NCI-H460 (cell line): ENCODE measurements around the gene CELF6. TPM values are rescaled to one million over a fixed set of nuclear protein-coding genes. Genes with fewer than 3 reads are reported as not detected.

Experiments
- DNase-seq: peaks from one replicate; pipeline ENCODE4 v3.0.0-alpha.2; 2016; ENCODE audit warnings: low read depth; ENCODE audit errors: extremely low read depth
- polyA plus RNA-seq: library from polyadenylated mRNA; depleted of rRNA; stranded (reverse); fragments of >200 nt; gene quantifications from 2 replicates; pipeline ENCODE4 v1.2.3, GENCODE V29; 2014; cell fraction: nucleus; rRNA removed
- total RNA-seq: library from RNA; depleted of rRNA; stranded (reverse); fragments of >200 nt; shearing (Covaris generic); gene quantifications from 2 replicates; pipeline ENCODE4 v1.2.3, GENCODE V29; 2014; rRNA removed

CELF6 gene
- 0.10 and 0.32 TPM in 2 replicates for total RNA-seq
- 1.3 TPM in 1 of 2 replicates, not detected in the other for polyA plus RNA-seq

DNA sequence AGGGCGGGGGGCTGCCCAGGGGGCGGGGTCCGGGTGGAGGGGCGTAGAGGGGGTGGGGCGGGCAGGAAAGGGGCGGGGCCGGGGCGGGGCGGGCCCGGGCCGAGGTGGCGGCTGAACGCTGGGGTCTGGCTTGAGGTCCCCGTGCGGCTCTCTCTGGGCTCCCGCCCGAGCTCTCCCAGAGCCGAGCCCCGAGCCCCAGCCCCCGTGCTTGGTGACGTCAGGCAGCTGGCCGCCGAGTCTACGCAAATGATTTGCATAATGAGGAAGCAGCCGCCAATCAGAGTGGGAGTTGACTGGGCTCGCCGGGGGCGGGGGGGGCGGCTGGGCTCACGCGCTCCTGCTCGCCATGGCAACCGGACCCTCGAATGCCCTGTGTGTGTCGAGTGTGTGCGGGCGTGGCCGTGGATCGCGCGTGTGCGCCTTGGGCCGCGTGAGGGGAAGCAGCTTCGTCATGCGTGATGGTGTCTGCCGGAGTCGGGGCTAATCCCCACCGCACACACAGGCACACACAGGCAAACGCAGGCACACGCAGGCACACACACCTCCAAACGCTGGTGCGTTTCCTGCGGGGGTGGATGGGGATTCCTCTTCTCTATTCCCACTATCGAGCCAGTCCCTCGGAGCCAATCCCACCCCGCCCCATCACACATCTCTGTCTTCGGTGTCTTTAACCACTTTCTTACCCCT lies at the start of gene CELF6:
TSS of gene CELF6 (minus strand) at position 173 of the 687 bp plus-strand sequence. CDS start 283 bp downstream, outside the sequence.
- DNase-seq: peak; percentile 47

DNA sequence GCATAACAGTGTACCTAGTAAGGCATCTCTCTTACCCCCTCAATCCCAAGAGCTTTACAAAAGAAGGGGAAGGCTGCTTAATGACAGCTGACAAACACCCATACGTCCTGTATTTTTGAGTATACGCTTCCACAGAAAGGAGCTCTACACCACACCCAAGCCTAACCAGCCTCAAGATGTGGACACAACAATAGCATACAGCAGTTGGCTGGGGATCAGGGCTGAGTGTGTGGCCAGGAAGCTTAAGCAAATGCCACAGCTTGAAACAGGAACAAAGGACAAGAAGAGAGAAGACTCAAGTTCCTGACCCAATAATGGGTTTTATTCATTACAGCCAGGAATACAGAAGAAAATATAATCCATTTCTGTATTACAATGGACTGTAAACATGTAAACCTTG lies 48.9 kb upstream of the CELF6 start:
- no peak for DNase-seq

DNA sequence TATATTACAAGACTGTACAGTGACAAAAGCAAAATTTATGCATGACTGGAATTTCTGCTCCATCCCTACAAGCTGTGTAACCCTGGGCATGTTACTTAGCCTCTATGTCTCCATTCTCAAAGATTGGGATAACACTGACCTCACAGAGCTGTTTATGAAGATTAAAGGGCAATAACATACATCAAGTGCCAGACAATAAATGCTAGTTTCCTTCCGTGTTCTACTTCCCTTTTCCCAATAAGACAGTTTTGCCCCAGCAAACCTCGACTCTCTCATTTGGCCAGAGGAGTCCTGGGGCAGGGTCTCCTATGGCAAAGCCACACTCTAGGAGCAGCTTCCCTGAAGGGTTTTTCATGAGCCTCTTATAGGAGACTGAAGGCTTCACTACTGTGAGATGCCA lies 48.4 kb upstream of the CELF6 start:
- no peak for DNase-seq

DNA sequence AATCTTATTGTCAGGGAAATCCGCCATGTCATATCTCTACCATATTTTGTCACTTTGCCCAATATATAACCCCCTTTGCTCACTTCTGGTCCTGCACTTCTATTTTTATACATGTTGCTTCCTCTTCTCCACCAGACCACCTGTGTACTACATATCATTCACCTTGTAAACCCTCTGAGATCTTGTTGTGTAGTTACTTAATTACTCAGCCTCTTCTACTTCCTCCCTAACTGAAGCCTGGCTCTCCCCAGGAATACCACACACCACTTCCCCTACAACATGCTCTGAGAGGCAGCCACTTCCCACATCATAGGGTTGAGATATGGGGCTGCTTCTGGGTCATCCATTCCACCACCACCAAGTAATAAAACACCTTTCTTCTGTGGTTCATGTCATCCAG lies 45.9 kb upstream of the CELF6 start:
- no peak for DNase-seq

DNA sequence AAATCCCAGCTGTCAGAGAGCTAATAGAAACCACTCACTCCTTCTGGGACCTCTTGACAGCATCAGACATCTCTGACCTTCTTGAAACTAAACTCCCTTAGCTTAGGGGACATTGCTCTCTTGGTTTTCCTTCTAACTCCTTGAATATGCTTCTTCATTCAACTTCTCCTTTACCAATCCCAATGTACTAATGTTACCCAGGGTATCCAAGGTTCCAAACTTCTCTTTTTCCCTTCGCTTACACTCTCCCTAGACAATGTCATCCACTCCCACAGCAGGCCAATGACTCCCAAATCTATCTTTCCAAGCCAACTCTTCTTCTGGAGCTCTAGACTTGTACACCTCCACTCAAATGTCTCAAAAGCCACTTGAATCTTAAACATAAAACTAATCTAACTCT lies 41.2 kb upstream of the CELF6 start:
- DNase-seq: no peak

DNA sequence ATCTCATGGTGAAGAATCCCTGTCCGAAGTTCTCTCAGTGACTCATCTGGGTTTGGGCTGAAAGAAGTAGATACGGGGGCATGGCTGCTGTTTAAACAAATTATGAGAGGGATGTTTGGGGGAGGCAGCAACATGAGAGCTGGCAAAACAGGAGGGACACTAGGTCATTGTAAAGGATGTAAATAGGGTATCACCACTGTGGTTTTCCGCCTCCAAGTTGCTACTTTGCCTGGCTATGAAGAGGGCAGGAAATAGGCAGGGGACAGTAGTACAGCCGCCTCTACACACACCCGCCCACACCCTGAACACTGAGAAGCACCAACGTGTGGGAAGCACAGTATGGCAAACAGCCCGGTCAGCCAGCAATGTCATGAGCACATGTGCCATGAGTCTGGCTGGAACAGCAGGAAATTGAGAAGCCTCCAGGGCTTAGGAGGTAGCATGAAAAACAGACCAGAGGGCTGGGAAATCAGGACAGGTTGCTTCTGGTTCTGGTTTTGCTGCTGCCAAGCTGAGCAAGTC lies 38.8 kb upstream of the CELF6 start:
- DNase-seq: no peak

DNA sequence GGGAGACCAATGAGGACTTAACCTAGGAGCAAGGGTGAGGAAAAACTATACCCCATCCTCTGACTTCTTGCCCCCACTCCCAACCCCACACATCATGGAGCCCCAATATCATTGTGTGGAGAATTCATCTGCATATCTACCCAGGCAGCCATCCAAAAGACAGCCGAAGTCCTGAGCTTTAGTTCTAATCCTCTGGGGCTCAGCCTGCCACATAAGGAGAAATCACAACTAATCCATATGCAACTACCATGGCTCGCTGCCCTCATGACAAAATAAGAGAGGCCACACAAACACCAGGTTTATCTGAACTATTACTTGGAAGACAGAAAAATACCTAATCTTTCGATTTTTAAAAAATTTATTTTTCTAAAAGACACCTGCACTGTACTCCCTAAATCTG lies 38.2 kb upstream of the CELF6 start:
- DNase-seq: no peak

DNA sequence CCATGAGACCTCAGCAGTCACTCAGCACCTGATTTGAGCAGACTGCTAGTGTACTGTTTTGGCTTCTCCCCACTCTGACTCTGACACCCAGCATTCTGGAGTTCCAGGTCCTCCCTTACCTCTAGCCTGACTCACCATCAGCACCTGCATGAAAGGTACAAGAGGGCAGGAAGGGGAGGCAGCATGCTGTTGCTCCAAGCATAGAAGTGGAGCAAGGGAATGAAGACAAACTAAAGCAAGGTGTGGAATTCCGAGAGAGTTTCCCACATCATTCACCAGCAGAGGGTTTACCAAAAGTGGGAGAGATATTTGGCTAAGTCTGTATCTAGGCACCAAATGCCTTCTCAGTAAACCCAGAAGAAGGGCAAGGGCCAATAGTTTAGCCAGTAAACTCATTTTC lies 34.5 kb upstream of the CELF6 start:
- DNase-seq: no peak

DNA sequence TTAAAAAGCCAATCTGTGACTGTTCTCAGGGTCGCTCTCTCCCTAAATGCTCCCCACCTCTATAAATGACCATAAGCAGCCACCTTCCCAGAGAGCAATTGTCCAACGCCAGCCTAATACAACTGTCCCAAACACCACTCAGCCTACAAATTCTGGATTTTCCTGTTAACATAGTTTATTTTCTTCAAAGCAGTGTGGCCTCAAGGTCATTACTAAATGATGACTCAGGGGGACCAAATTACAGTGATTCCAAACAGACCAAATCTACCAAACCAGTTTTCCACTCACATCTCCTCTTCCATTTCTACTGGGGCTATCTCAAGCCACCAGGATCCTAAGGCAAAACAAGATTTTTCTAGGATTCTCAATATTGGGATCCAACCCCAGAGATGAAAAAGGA lies 33.3 kb upstream of the CELF6 start:
- no peak for DNase-seq

DNA sequence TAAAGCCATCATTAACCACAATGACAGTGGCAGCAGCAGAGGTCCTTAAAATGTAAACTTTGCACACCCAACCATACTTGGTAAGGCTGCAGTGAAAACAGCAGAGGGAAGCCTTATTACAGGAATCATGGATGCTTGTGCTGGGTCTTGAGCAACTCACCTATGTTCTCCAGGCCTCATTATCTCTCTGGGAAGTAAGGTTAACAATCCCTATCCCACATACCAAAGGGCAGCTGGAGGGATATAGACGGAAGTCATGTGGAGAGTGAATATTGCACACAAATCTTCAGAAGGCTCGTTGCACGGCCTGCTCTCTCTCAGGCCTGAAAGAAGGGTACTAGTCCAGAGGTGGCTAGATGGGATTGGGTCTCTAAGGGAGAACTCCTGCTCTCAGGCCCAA lies 25.8 kb upstream of the CELF6 start:
- DNase-seq: no peak

DNA sequence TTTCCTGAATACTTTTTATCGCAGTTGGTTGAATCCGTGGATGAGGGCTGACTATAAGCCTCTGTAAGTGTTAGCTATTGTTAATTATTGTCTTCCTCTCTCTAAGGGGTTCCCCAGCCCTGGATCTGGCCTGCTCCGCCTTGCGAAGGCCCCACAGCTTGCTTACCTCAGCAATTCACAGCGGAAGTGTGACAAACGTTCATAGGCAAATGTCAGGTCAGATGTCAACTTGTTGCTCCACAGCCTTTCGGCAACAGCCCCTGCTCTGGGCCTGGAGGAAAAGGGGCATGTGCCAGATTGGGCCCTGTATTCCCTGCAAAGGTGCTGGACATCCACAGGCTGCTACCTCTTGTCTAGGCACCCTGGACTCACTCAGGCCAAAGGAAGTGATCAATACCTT lies 25.3 kb upstream of the CELF6 start:
- no peak for DNase-seq

DNA sequence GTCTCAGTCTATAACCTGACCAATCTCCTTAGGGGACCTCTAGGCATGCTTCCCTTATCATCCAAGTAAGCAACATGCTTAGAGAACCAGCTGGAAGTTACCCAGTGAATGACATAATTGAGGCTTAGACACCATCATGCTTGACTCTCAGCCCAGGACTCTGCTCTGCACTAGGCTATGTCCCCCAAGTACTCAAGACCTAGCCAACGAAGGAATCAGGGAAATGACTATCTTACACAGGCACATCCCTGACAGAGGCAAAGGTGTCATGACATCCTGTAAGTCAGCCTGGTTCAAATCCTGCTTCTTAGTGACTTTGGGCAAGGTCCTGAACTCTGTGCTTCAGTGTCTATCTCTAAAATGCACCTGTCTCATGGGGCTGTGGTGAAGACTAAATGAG lies 24.6 kb upstream of the CELF6 start:
- DNase-seq: no peak

DNA sequence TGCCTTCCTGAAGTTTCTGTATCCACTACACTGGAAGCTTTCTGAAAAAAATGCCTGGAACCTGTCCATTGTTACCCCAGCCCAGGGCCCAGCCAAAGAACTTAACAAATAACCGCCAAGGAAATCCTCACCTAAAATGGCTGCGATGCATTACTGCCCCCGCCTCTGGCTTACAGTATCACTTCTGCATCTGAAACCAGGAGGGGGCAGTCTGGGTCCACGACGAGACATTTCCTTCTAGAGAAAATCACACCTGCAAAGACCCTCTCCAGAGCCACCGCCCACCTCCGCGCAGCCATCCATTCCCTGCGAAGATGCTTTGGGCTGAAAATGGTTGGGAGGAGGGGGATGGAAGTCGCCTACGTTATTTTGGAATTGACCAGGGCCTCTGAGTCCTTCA lies 22.4 kb upstream of the CELF6 start:
- DNase-seq: no peak

DNA sequence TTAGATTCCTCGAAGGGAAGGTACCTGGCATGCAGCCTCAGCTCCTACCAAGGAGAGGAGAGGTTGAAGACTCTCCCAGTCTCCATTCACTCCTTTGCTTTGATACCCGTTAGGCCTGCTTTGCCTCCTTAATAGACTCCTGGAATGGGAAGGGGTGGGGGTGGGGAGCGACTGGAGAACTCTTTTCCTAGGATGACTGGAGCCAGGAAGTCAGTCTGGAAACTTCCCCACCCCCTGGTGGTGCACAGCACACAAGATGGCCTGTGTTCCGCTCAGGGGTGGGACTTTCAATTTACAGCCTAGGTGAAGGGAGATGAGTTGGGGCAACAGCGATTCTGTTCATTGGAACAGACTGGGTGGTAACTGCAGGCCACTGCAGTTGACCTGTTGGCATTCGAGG lies 21.4 kb upstream of the CELF6 start:
- DNase-seq: no peak

DNA sequence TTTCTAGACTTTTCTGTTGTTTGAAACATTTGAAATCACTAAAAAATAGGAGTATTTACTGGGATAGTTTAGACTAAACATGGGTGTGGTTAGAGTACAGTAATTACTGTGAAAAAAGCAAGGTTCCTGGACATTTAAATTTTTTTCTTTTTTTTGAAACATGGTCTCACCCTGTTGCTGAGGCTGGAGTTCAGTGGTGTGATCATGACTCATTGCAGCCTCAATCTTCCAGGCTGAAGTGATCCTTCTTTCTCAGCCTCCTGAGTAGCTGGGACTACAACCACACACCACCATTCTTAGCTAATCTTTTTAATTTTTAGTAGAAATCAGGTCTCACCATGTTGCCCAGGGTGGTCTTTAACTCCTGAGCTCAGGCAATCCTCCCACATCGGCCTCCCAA lies 20.4 kb upstream of the CELF6 start:
- no peak for DNase-seq

DNA sequence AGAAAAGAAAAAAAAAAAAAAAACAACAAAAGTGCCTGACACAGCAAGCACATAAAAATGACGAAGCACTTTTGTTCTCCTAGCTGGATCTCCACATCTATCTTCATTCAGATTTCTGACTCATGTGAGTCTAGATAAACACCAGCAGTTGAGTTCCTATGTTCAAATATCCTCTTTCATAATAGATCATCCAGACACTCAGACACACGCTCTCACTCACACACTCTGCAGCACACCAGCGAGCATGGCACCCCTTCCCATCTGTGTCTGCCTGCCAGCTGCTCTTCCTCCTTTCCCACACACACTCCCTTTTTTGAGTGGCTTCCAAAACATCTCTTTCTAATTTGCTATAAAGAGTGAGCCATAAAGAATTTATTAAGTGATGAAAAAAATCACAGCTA lies 19.8 kb upstream of the CELF6 start:
- DNase-seq: peak; percentile 39

DNA sequence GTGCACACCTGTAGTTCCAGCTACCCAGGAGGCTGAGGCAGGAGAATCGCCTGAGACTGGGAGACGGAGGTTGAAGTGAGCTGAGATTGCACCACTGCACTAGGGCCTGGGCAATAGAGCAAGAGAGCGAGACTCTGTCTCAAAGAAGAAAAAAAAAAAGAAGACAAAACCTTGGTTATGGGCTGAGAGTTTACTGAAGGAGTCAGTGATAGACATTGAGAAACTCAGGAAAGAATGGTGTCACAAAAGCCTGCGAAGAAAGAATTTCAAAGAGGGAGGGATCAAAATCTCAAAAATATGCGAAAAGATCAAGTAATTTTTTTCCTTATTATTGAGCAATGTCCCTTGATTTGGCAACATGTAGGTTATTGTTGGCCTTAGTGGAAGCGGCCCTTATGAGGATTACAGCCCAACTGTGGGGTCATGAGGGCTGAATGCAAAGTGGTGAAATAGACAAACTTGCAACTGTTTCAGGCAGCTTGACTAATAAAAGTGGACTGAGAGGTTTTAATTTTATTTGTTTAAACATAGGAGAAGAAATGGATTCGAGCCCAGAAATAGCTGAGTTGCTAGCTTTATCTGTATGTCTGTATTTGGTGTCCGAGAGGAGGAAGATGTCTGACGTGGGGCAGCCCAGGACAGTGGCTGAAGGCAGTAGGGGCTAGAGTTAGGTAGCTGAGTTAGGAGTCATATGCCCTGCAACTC lies 18.8 kb upstream of the CELF6 start:
- DNase-seq: no peak

DNA sequence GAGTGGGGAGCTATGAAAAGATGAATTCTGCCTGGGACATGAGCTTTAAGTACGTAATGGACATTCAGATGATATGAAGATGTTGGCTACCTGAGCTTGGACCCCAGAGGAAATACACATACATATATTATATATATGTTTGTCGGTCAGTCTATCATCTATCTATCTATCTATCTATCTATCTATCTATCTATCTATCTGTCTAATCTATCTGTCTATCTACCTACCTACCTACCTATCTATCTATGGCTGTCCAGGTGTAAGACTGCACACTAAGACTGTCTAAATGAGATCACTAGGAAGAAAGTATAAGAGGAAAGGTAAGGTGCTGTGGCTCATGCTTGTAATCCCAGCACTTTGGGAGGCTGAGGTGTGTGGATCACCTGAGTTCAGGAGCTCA lies 18.2 kb upstream of the CELF6 start:
- no peak for DNase-seq

DNA sequence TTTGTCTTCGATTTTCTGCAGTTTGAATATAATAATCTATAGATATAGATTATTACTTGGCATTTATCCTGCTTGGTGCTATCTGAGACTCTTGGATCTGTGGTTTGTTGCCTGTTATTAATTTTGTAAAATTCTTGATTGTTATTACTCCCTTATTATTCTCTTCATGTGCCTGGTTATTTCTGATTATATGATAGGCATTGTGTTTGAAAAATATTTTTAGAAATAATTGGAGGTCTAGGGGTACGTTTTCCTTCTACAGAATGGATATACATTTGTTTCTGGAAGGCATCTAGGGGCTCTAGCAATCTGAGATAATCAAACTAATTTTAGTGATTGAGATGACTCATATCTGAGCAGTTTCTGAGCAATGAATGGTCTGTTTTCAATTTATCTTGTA lies 14.9 kb upstream of the CELF6 start:
- no peak for DNase-seq

DNA sequence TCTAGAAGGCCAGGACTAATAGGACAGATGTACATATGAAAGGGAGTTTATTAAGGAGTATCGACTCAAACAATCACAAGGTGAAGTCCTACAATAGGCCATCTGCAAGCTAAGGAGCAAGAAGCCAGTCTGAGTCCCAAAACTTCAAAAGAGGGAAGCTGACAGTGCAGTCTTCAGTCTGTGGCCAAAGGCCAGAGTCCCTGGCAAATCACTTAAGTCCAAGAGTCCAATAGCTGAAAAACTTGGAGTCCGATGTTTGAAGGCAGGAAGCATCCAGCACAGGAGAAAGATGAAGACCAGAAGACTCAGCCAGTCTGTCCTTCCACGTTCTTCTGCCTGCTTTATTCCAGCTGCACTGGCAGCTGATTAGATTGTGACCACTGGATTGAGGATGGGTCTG lies 11.1 kb upstream of the CELF6 start:
- DNase-seq: no peak

DNA sequence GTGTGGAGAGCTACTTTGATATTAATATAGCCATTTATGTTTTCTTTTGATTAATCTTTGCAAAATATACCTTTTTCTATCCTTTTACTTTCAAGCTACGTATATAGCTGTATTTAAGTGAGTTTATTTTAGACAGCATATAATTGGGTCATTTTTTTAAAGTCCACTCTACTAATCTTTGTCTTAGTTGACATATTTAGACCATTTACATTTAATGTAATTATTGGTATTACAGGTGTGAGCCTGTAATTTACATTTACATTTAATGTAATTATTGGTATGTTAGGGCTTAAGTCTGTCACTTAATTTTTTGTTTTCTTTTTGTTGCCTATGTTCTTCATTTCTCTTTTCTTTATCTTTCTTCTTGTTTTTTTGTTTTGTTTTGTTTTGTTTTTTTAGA lies 3.8 kb upstream of the CELF6 start:
- no peak for DNase-seq

DNA sequence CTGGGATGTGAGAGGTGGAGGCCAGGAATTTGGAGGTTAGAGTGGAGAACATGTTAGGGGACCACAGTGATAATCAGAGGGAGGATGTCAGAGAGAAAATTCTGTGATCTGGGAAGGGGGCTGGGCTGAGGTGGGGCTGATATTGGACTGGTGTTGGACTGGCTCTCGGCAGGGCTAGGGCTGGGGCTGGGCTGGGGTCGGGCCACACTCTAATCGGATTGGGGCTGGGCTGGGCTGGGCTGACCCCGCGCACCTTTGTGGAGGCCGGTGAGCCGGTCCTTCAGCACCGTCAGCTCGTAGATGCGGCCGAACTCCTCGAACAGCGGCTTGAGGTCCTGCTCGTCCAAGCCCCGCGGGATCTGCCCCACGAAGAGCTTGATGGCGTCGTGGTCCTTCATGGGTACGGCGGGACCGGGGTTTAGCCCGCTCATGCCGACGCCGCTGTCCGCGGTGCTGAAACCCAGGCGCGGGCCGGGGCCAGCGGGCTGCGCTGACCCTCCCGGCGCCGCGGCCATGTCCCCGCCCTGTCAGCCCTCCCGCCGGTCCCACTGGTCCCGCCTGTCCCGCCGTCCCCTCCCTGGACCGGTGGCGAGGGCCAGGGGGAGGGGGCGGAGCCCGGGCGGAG lies 485 bp downstream of the CELF6 start:
- DNase-seq: peak; percentile 46
